Neural cell (in vitro differentiated cells): ENCODE measurements around the gene HERC2. TPM values are rescaled to one million over a fixed set of nuclear protein-coding genes. Genes with fewer than 3 reads are reported as not detected.

ENCODE experiments used
- H2AFZ ChIP-seq: fragments of 200-600, 300-800 bp; sonication (generic), shearing (Covaris generic); 2 replicates; pipeline ENCODE4 v1.6.0; 2014; ENCODE audit warnings: low read depth, mild to moderate bottlenecking, antibody characterized with exemption, low read length, moderate library complexity
- H3F3A ChIP-seq: fragments of 200-600 bp; shearing (Covaris generic); 2 replicates; pipeline ENCODE4 v1.6.1; 2016; ENCODE audit warnings: mild to moderate bottlenecking, moderate library complexity, mixed read lengths, antibody characterized with exemption, low read length; ENCODE audit not compliant: insufficient read depth, poor library complexity, severe bottlenecking
- H3K27ac ChIP-seq: fragments of 200-600, 300-800 bp; sonication (generic), shearing (Covaris generic); 2 replicates; pipeline ENCODE4 v1.5.1; 2014; ENCODE audit warnings: mild to moderate bottlenecking, low read length, moderate library complexity
- H3K27me3 ChIP-seq: fragments of 300-800, 200-600 bp; sonication (generic), shearing (Covaris generic); 2 replicates; pipeline ENCODE4 v1.6.0; 2014; ENCODE audit warnings: mild to moderate bottlenecking, low read depth, low read length, moderate library complexity; ENCODE audit not compliant: insufficient read depth
- H3K36me3 ChIP-seq: fragments of 300-800, 200-600 bp; sonication (generic), shearing (Covaris generic); 2 replicates; pipeline ENCODE4 v1.5.1; 2014; ENCODE audit warnings: mild to moderate bottlenecking, antibody characterized with exemption, low read length, moderate library complexity; ENCODE audit not compliant: insufficient read depth
- H3K4me2 ChIP-seq: fragments of 300-800, 200-600 bp; sonication (generic), shearing (Covaris generic); 2 replicates; pipeline ENCODE4 v1.6.0; 2014; ENCODE audit warnings: mild to moderate bottlenecking, low read length
- H3K4me3 ChIP-seq: fragments of 300-800, 200-600 bp; sonication (generic), shearing (Covaris generic); 2 replicates; pipeline ENCODE4 v1.5.1; 2014; ENCODE audit warnings: mild to moderate bottlenecking, low read length, moderate library complexity
- H3K79me2 ChIP-seq: fragments of 200-600 bp; shearing (Covaris generic); replicated peaks from 2 replicates; pipeline ENCODE4 v1.6.0; 2014; ENCODE audit warnings: mild to moderate bottlenecking, low read length, moderate library complexity; ENCODE audit not compliant: insufficient read depth
- H3K9ac ChIP-seq: fragments of 300-800, 200-600 bp; sonication (generic), shearing (Covaris generic); 2 replicates; pipeline ENCODE4 v1.6.1; 2016; ENCODE audit warnings: mild to moderate bottlenecking, low read length, mixed read lengths
- H3K9me2 ChIP-seq: fragments of 200-600 bp; shearing (Covaris generic); 2 replicates; pipeline ENCODE4 v1.6.1; 2016; ENCODE audit warnings: mild to moderate bottlenecking, low read length, mixed read lengths; ENCODE audit not compliant: insufficient read depth
- H3K9me3 ChIP-seq: fragments of 200-600, 300-800 bp; sonication (generic), shearing (Covaris generic); 2 replicates; pipeline ENCODE4 v1.6.1; 2016; ENCODE audit warnings: mild to moderate bottlenecking, mixed run types, low read length, moderate library complexity, mixed read lengths
- H4K20me1 ChIP-seq: fragments of 200-600 bp; shearing (Covaris generic); 2 replicates; pipeline ENCODE4 v1.6.1; 2016; ENCODE audit warnings: mild to moderate bottlenecking, mixed run types; ENCODE audit not compliant: insufficient read depth
- CTCF ChIP-seq: fragments of 450-650 bp; IDR thresholded peaks from 2 replicates; pipeline ENCODE4 v1.5.1; 2014; ENCODE audit warnings: antibody characterized with exemption, mild to moderate bottlenecking, moderate library complexity; ENCODE audit not compliant: poor library complexity, severe bottlenecking
- EP300 ChIP-seq: fragments of 450-650 bp; conservative IDR thresholded peaks from 2 replicates; pipeline ENCODE4 v1.6.1; 2014; ENCODE audit warnings: antibody characterized with exemption, mild to moderate bottlenecking, moderate library complexity; ENCODE audit not compliant: poor library complexity, severe bottlenecking
- EZH2 ChIP-seq: fragments of 200-600, 300-800 bp; shearing (Covaris generic), sonication (generic); IDR thresholded peaks from 2 replicates; pipeline ENCODE4 v1.6.1; 2014; ENCODE audit warnings: antibody characterized with exemption, low read length, borderline replicate concordance, mild to moderate bottlenecking; ENCODE audit not compliant: insufficient read depth, poor library complexity, severe bottlenecking
- MXI1 ChIP-seq: fragments of 450-650 bp; conservative IDR thresholded peaks from 2 replicates; pipeline ENCODE4 v1.6.1; 2014; ENCODE audit warnings: antibody characterized with exemption, mild to moderate bottlenecking; ENCODE audit not compliant: poor library complexity, severe bottlenecking
- POLR2AphosphoS5 ChIP-seq: IDR thresholded peaks from 2 replicates; pipeline ENCODE4 v1.6.1; 2012
- RAD21 ChIP-seq: fragments of 450-650 bp; conservative IDR thresholded peaks from 2 replicates; pipeline ENCODE4 v1.6.1; 2014; ENCODE audit warnings: antibody characterized with exemption, mild to moderate bottlenecking, moderate library complexity
- REST ChIP-seq: IDR thresholded peaks from 2 replicates; pipeline ENCODE4 v1.6.1; 2012; ENCODE audit warnings: borderline replicate concordance
- SMC3 ChIP-seq: fragments of 450-650 bp; conservative IDR thresholded peaks from 2 replicates; pipeline ENCODE4 v1.6.1; 2014; ENCODE audit warnings: antibody characterized with exemption, mild to moderate bottlenecking, moderate library complexity; ENCODE audit not compliant: poor library complexity
- TAF1 ChIP-seq: IDR thresholded peaks from 2 replicates; pipeline ENCODE4 v1.6.1; 2012; ENCODE audit warnings: low read depth
- polyA plus RNA-seq: library from polyadenylated mRNA; depleted of rRNA; stranded (reverse); fragments of >200 nt; gene quantifications from 2 replicates; pipeline ENCODE4 v1.2.3, GENCODE V29; 2014

Gene HERC2
- polyA plus RNA-seq, 1 donor from 2014 or later: 47.3 TPM

GRCh38 chr15:28105224-28105791 lies 216.7 kb downstream of the HERC2 start:
- Histone ChIP-seq H3K27me3 (peaks cover 32% of the 10 kb centered on the region), H3K79me2 (no peaks in the 10 kb centered on the region), H3K9me2 (no peaks in the 10 kb centered on the region), H3K27ac (no peak overlapping the region), H4K20me1 (no peaks in the 10 kb centered on the region), H3K36me3 (no peaks in the 10 kb centered on the region), H3K4me3 (no peak overlapping the region), H2AFZ (no peak overlapping the region), H3F3A (no peaks in the 10 kb centered on the region), H3K4me2 (no peak overlapping the region), H3K9me3 (no peaks in the 10 kb centered on the region), H3K9ac (no peak overlapping the region)
- TF ChIP-seq REST (no peak), POLR2AphosphoS5 (no peak), EZH2 (no peak), TAF1 (no peak), CTCF (no peak), RAD21 (no peak), SMC3 (no peak), MXI1 (no peak), EP300 (no peak)

- Histone ChIP-seq H2AFZ (no peak overlapping the region), H3K9me3 (no peaks in the 10 kb centered on the region), H3K4me2 (no peak overlapping the region), H3K27me3 (peaks cover 39% of the 10 kb centered on the region), H3K36me3 (no peaks in the 10 kb centered on the region), H3K9ac (no peak overlapping the region), H4K20me1 (no peaks in the 10 kb centered on the region), H3F3A (no peaks in the 10 kb centered on the region), H3K4me3 (no peak overlapping the region), H3K79me2 (no peaks in the 10 kb centered on the region), H3K27ac (no peak overlapping the region), H3K9me2 (no peaks in the 10 kb centered on the region)
- no peak for TF ChIP-seq SMC3
- TF ChIP-seq REST: no peak
- no peak for TF ChIP-seq EP300
- no peak for TF ChIP-seq MXI1
- no peak for TF ChIP-seq POLR2AphosphoS5
Measured at GRCh38 chr15:28104326-28104725, 217.7 kb downstream of the HERC2 start.
